ENCODE results near the gene ZCCHC7.

Gene ZCCHC7

GRCh38 chr9:37242089-37242488 is 121.7 kb downstream of the ZCCHC7 start:
- TF ChIP-seq CTCF (IDR thresholded peaks at IDR 0.05; ENCODE audit: insufficient read depth, low read length, poor library complexity, severe bottlenecking), result no peak
- DNase-seq (ENCODE audit: extremely low read depth, insufficient read length), result no peak
- Histone ChIP-seq H3K27me3 (replicated peaks; ENCODE audit: control insufficient read depth, insufficient read depth, low read length) (no peaks in the 10 kb centered on the region), H3K4me3 (replicated peaks; ENCODE audit: low read depth, low read length) (no peak overlapping the region), H3K36me3 (ENCODE audit: control insufficient read depth, insufficient read depth, low read length) (no peaks in the 10 kb centered on the region; the same call in 1 of the 2 replicates)

- Histone ChIP-seq H3K4me3 (replicated peaks; ENCODE audit: low read depth, low read length) (no peak overlapping the region), H3K36me3 (ENCODE audit: control insufficient read depth, insufficient read depth, low read length) (no peaks in the 10 kb centered on the region), H3K27me3 (replicated peaks; ENCODE audit: control insufficient read depth, insufficient read depth, low read length) (no peaks in the 10 kb centered on the region)
- TF ChIP-seq CTCF (IDR thresholded peaks at IDR 0.05; ENCODE audit: insufficient read depth, low read length, poor library complexity, severe bottlenecking), result no peak
- no peak for DNase-seq (ENCODE audit: extremely low read depth, insufficient read length)
Observed at GRCh38 chr9:37243588-37244345, 123.4 kb downstream of the ZCCHC7 start.

- H3K4me3 ChIP-seq (replicated peaks; ENCODE audit: low read depth, low read length), result no peak overlapping the region
- H3K27me3 ChIP-seq (replicated peaks; ENCODE audit: control insufficient read depth, insufficient read depth, low read length), result no peaks in the 10 kb centered on the region
- TF ChIP-seq CTCF (IDR thresholded peaks at IDR 0.05; ENCODE audit: insufficient read depth, low read length, poor library complexity, severe bottlenecking), result no peak
- H3K36me3 ChIP-seq (ENCODE audit: control insufficient read depth, insufficient read depth, low read length), result peaks cover 3% of the 10 kb centered on the region
- DNase-seq (ENCODE audit: extremely low read depth, insufficient read length), result no peak
Observed at GRCh38 chr9:37246826-37247225, 126.5 kb downstream of the ZCCHC7 start.

GRCh38 chr9:37248651-37249163 is 128.3 kb downstream of the ZCCHC7 start:
- TF ChIP-seq CTCF (IDR thresholded peaks at IDR 0.05; ENCODE audit: insufficient read depth, low read length, poor library complexity, severe bottlenecking), result no peak
- H3K4me3 ChIP-seq (replicated peaks; ENCODE audit: low read depth, low read length), result no peak overlapping the region
- peaks cover 3% of the 10 kb centered on the region for H3K36me3 ChIP-seq (ENCODE audit: control insufficient read depth, insufficient read depth, low read length)
- no peak for DNase-seq (ENCODE audit: extremely low read depth, insufficient read length)
- no peaks in the 10 kb centered on the region for H3K27me3 ChIP-seq (replicated peaks; ENCODE audit: control insufficient read depth, insufficient read depth, low read length)

GRCh38 chr9:37251452-37251851 is 131.1 kb downstream of the ZCCHC7 start:
- Histone ChIP-seq H3K4me3 (replicated peaks; ENCODE audit: low read depth, low read length) (no peak overlapping the region), H3K36me3 (ENCODE audit: control insufficient read depth, insufficient read depth, low read length) (peaks cover 3% of the 10 kb centered on the region), H3K27me3 (replicated peaks; ENCODE audit: control insufficient read depth, insufficient read depth, low read length) (no peaks in the 10 kb centered on the region)
- DNase-seq (ENCODE audit: extremely low read depth, insufficient read length), result no peak
- TF ChIP-seq CTCF (IDR thresholded peaks at IDR 0.05; ENCODE audit: insufficient read depth, low read length, poor library complexity, severe bottlenecking), result no peak
